ENCODE measurements around the gene GPX4. TPM values are rescaled to one million over a fixed set of nuclear protein-coding genes. Genes with fewer than 3 reads are reported as not detected.

The GPX4 gene
- total and polyA plus RNA-seq, 10 of the 15 experiments (the other 5 are each of a cell fraction or from before 2014, with no cell fraction given) = 33.3 to 749 (median 297) TPM

DNA sequence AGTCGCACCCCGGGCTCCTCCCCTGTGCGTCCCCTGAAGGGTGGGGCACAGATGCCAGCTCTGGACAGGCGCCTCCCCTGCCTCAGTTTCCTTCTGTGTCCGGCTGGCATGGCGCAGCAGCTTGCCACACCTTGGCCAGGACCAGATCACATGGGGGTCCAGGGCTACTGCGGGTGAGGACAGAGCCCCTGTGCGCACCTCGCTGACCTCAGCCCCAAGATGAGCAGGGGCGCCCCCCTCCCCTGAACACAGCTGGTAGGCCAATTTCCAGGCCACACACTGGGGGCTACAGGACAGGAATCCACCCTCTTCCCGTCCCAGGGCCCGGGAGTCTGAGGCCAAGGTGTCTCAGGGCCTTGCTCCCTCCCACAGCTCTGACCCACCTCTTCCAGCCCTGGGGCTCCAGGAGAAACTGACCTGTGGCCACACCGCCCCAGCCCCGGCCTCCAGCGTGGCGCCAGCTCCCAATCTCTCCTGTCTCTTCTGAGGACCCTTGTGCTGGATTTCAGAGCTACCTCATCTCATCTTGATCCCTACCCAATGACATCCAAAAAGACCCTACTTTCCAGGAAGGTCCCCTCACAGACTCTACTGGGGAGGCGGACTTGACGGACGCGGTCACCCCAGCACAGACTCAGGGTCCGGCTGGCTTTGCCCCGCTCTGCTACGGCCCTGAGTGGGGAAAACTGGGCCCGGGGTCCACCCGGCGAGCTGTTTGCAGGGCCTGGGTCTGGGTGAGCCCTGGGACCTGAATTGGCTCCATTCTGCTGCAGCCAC is 42.0 kb downstream of the GPX4 start:
- in situ Hi-C loops (cut with MboI) (no loop called here), intact Hi-C loops (cut with micrococcal nuclease; ENCODE audit: unreplicated experiment) (no loop called here)
- Histone ChIP-seq H3K9me3 (replicated peaks; ENCODE audit: control insufficient read depth, insufficient read depth, low read length) (no peaks in the 10 kb centered on the region; the same call in 2 of the 3 replicates), H4K20me1 (ENCODE audit: control insufficient read depth, insufficient read depth) (no peaks in the 10 kb centered on the region), H3K4me1 (ENCODE audit: control insufficient read depth, insufficient read depth, low read length) (no peaks in the 10 kb centered on the region), H3K4me2 (ENCODE audit: control insufficient read depth, insufficient read depth) (no peak overlapping the region), H3K79me2 (ENCODE audit: control insufficient read depth, insufficient read depth, low read length) (no peaks in the 10 kb centered on the region), H3K4me3 (no peak overlapping the region), H3K9ac (ENCODE audit: control insufficient read depth, insufficient read depth, low read length) (no peak overlapping the region), H3K27ac (ENCODE audit: control insufficient read depth, insufficient read depth) (no peak overlapping the region), H2AFZ (ENCODE audit: control insufficient read depth, low read depth, low read length) (no peak overlapping the region), H3K36me3 (ENCODE audit: control insufficient read depth in 2 of 2, insufficient read depth in 2 of 2, low read length in 1 of 2) (peaks cover 10 to 12% of the 10 kb centered on the region in 2 experiments), H3K27me3 (replicated peaks in 1 of 2; ENCODE audit: control insufficient read depth in 2 of 2, insufficient read depth in 2 of 2, low read length in 1 of 2) (no peaks in the 10 kb centered on the region)
- TF ChIP-seq, protein P1, sequence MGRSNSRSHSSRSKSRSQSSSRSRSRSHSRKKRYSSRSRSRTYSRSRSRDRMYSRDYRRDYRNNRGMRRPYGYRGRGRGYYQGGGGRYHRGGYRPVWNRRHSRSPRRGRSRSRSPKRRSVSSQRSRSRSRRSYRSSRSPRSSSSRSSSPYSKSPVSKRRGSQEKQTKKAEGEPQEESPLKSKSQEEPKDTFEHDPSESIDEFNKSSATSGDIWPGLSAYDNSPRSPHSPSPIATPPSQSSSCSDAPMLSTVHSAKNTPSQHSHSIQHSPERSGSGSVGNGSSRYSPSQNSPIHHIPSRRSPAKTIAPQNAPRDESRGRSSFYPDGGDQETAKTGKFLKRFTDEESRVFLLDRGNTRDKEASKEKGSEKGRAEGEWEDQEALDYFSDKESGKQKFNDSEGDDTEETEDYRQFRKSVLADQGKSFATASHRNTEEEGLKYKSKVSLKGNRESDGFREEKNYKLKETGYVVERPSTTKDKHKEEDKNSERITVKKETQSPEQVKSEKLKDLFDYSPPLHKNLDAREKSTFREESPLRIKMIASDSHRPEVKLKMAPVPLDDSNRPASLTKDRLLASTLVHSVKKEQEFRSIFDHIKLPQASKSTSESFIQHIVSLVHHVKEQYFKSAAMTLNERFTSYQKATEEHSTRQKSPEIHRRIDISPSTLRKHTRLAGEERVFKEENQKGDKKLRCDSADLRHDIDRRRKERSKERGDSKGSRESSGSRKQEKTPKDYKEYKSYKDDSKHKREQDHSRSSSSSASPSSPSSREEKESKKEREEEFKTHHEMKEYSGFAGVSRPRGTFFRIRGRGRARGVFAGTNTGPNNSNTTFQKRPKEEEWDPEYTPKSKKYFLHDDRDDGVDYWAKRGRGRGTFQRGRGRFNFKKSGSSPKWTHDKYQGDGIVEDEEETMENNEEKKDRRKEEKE (IDR thresholded peaks at IDR 0.05) = no peak
- TF ChIP-seq, protein P2, sequence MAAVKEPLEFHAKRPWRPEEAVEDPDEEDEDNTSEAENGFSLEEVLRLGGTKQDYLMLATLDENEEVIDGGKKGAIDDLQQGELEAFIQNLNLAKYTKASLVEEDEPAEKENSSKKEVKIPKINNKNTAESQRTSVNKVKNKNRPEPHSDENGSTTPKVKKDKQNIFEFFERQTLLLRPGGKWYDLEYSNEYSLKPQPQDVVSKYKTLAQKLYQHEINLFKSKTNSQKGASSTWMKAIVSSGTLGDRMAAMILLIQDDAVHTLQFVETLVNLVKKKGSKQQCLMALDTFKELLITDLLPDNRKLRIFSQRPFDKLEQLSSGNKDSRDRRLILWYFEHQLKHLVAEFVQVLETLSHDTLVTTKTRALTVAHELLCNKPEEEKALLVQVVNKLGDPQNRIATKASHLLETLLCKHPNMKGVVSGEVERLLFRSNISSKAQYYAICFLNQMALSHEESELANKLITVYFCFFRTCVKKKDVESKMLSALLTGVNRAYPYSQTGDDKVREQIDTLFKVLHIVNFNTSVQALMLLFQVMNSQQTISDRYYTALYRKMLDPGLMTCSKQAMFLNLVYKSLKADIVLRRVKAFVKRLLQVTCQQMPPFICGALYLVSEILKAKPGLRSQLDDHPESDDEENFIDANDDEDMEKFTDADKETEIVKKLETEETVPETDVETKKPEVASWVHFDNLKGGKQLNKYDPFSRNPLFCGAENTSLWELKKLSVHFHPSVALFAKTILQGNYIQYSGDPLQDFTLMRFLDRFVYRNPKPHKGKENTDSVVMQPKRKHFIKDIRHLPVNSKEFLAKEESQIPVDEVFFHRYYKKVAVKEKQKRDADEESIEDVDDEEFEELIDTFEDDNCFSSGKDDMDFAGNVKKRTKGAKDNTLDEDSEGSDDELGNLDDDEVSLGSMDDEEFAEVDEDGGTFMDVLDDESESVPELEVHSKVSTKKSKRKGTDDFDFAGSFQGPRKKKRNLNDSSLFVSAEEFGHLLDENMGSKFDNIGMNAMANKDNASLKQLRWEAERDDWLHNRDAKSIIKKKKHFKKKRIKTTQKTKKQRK (IDR thresholded peaks at IDR 0.05; ENCODE audit: low read depth, low read length) = no peak
- TF ChIP-seq, protein P3, sequence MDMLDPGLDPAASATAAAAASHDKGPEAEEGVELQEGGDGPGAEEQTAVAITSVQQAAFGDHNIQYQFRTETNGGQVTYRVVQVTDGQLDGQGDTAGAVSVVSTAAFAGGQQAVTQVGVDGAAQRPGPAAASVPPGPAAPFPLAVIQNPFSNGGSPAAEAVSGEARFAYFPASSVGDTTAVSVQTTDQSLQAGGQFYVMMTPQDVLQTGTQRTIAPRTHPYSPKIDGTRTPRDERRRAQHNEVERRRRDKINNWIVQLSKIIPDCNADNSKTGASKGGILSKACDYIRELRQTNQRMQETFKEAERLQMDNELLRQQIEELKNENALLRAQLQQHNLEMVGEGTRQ (IDR thresholded peaks at IDR 0.05; ENCODE audit: borderline replicate concordance, low read depth, low read length) = no peak
- TF ChIP-seq TCF12 (IDR thresholded peaks at IDR 0.05; ENCODE audit: low read depth, low read length) (no peak), BCL11A (IDR thresholded peaks at IDR 0.05; ENCODE audit: low read depth, low read length) (no peak), LARP7 (IDR thresholded peaks at IDR 0.05) (no peak), IRF4 (IDR thresholded peaks at IDR 0.05; ENCODE audit: low read depth, low read length) (no peak), KLF5 (IDR thresholded peaks at IDR 0.05; ENCODE audit: partially characterized antibody) (no peak), BACH1 (IDR thresholded peaks at IDR 0.05; ENCODE audit: borderline replicate concordance) (no peak), STAT1 (conservative IDR thresholded peaks at IDR 0.05) (no peak), GABPA (IDR thresholded peaks at IDR 0.05; ENCODE audit: low read depth) (no peak)
- TF ChIP-seq, protein P4, sequence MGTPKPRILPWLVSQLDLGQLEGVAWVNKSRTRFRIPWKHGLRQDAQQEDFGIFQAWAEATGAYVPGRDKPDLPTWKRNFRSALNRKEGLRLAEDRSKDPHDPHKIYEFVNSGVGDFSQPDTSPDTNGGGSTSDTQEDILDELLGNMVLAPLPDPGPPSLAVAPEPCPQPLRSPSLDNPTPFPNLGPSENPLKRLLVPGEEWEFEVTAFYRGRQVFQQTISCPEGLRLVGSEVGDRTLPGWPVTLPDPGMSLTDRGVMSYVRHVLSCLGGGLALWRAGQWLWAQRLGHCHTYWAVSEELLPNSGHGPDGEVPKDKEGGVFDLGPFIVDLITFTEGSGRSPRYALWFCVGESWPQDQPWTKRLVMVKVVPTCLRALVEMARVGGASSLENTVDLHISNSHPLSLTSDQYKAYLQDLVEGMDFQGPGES (IDR thresholded peaks at IDR 0.05) = no peak
- WGBS (ENCODE audit: insufficient coverage, insufficient replicate concordance, low lambda C conversion rate, missing lambda C conversion rate) = 96% methylated on average over 26 of the region's 26 CpGs
- TSS peak; percentile 50 for BruUV-seq (replicated peaks)
- CTCF ChIA-PET = no interaction called here
- DNase-seq (ENCODE audit: low read depth, low spot score) (no peak), FAIRE-seq (no peak), ATAC-seq (no peak)
- POLR2A ChIA-PET = no interaction called here
- SMC1A ChIA-PET (ENCODE audit: uncharacterized antibody, unreplicated experiment) = no interaction called here
- RAD21 ChIA-PET (ENCODE audit: unreplicated experiment) = no interaction called here
